T follicular helper cell (primary cell): ENCODE measurements around the gene ZNF324B.
"Not testable (repeated sequence)": the region's sequence is repeated elsewhere in the genome, so short reads cannot be mapped to it uniquely, and the experiment has no call there.

Source experiments
- DNase-seq: peaks from one replicate; pipeline ENCODE4 v3.0.0-alpha.2; 2020; ENCODE audit warnings: low read depth

The ZNF324B gene

GRCh38 chr19:58455306-58455705 is 3.9 kb downstream of the ZNF324B start:
- DNase-seq = no peak

- no peak for DNase-seq
Measured at GRCh38 chr19:58456111-58456510, 4.7 kb downstream of the ZNF324B start.

GRCh38 chr19:58460039-58460438 is 8.6 kb downstream of the ZNF324B start:
- DNase-seq = no peak

GRCh38 chr19:58466089-58466759 is 14.8 kb downstream of the ZNF324B start:
- no peak for DNase-seq

GRCh38 chr19:58466760-58467589 is 15.6 kb downstream of the ZNF324B start, which contains the start of gene ZNF324:
ZNF324 (plus strand) TSS chr19:58467080; CDS start chr19:58469186, 2,106 bp downstream.
- DNase-seq = peak; percentile 96

GRCh38 chr19:58468216-58468839 is 16.9 kb downstream of the ZNF324B start:
- DNase-seq = no peak

GRCh38 chr19:58469241-58470013 is 18.0 kb downstream of the ZNF324B start:
- no peak for DNase-seq

- not testable (repeated sequence) for DNase-seq
Measured at GRCh38 chr19:58470837-58471543, 19.6 kb downstream of the ZNF324B start.

- no peak for DNase-seq
Measured at GRCh38 chr19:58471736-58472135, 20.3 kb downstream of the ZNF324B start.

GRCh38 chr19:58473775-58474174 is 22.4 kb downstream of the ZNF324B start:
- no peak for DNase-seq

- DNase-seq = no peak
Measured at GRCh38 chr19:58474291-58474996, 23.0 kb downstream of the ZNF324B start.

- no peak for DNase-seq
Measured at GRCh38 chr19:58474997-58475713, 23.7 kb downstream of the ZNF324B start.

- DNase-seq = peak; percentile 93
Measured at GRCh38 chr19:58475714-58476497, 24.5 kb downstream of the ZNF324B start, which contains the start of gene ZNF446. ZNF446 (plus strand) TSS chr19:58476352; CDS start chr19:58477219, 867 bp downstream.

- DNase-seq = no peak
Measured at GRCh38 chr19:58476498-58477015, 25.1 kb downstream of the ZNF324B start.

- DNase-seq = no peak
Measured at GRCh38 chr19:58477130-58477529, 25.7 kb downstream of the ZNF324B start.

- no peak for DNase-seq
Measured at GRCh38 chr19:58477871-58478270, 26.4 kb downstream of the ZNF324B start.

- DNase-seq = no peak
Measured at GRCh38 chr19:58479303-58479702, 27.9 kb downstream of the ZNF324B start.

- no peak for DNase-seq
Measured at GRCh38 chr19:58479736-58480480, 28.5 kb downstream of the ZNF324B start.
